ENCODE results near the gene PDE6D.

The PDE6D gene
- long read RNA-seq, donor 1, transcript PDE6D-201 (5 exons, 1,175 nt), result major isoform, 14 of 14 reads
- long read RNA-seq, donor 1, partial matches to known transcripts, result 0 of 14 reads
- long read RNA-seq, donor 1, other reads (novel, unspliced or antisense), result 0 of 14 reads
- long read RNA-seq, donor 2, transcript PDE6D-201 (5 exons, 1,175 nt), result major isoform, 9 of 16 reads
- long read RNA-seq, donor 2, partial matches to known transcripts, result 5 of 16 reads
- long read RNA-seq, donor 2, other reads (novel, unspliced or antisense), result 0 of 16 reads
- long read RNA-seq, donor 3, partial matches to known transcripts, result 0 of 2 reads
- long read RNA-seq, donor 3, other reads (novel, unspliced or antisense), result 0 of 2 reads
- long read RNA-seq, donor 4, transcript PDE6D-201 (5 exons, 1,175 nt), result major isoform, 10 of 11 reads
- long read RNA-seq, donor 4, partial matches to known transcripts, result 0 of 11 reads
- long read RNA-seq, donor 4, other reads (novel, unspliced or antisense), result 0 of 11 reads
- long read RNA-seq, donor 5, transcript PDE6D-201 (5 exons, 1,175 nt), result major isoform, 15 of 18 reads
- long read RNA-seq, donor 5, partial matches to known transcripts, result 0 of 18 reads
- long read RNA-seq, donor 5, other reads (novel, unspliced or antisense), result 0 of 18 reads
- long read RNA-seq, donor 6, transcript PDE6D-201 (5 exons, 1,175 nt), result major isoform, 8 of 14 reads
- long read RNA-seq, donor 6, partial matches to known transcripts, result 0 of 14 reads
- long read RNA-seq, donor 6, other reads (novel, unspliced or antisense), result 6 of 14 reads
- long read RNA-seq, donor 7, transcript PDE6D-201 (5 exons, 1,175 nt), result major isoform, 17 of 18 reads
- long read RNA-seq, donor 7, partial matches to known transcripts, result 0 of 18 reads
- long read RNA-seq, donor 7, other reads (novel, unspliced or antisense), result 0 of 18 reads
- long read RNA-seq, donor 8, transcript PDE6D-201 (5 exons, 1,175 nt), result major isoform, 11 of 11 reads
- long read RNA-seq, donor 8, partial matches to known transcripts, result 0 of 11 reads
- long read RNA-seq, donor 8, other reads (novel, unspliced or antisense), result 0 of 11 reads

GRCh38 chr2:231780909-231781797 is at the start of gene PDE6D:
Gene PDE6D, minus strand, starts transcription at chr2:231781282. Its CDS starts 168 bp downstream, at chr2:231781114.
- DNase-seq, result peak; percentile 99

- DNase-seq, result no peak
Measured at GRCh38 chr2:231821908-231822307, 40.8 kb upstream of the PDE6D start.

GRCh38 chr2:231820786-231821303 is 39.8 kb upstream of the PDE6D start:
- DNase-seq, result no peak

- DNase-seq, result no peak
Measured at GRCh38 chr2:231819447-231820042, 38.5 kb upstream of the PDE6D start.

GRCh38 chr2:231816327-231817026 is 35.4 kb upstream of the PDE6D start:
- DNase-seq, result no peak

GRCh38 chr2:231810905-231811304 is 29.8 kb upstream of the PDE6D start:
- no peak for DNase-seq

GRCh38 chr2:231807020-231807419 is 25.9 kb upstream of the PDE6D start:
- no peak for DNase-seq

- DNase-seq, result no peak
Measured at GRCh38 chr2:231803501-231804138, 22.5 kb upstream of the PDE6D start.

GRCh38 chr2:231800493-231801091 is 19.5 kb upstream of the PDE6D start:
- DNase-seq, result no peak

- no peak for DNase-seq
Measured at GRCh38 chr2:231795525-231796327, 14.6 kb upstream of the PDE6D start.

GRCh38 chr2:231794383-231794782 is 13.3 kb upstream of the PDE6D start:
- DNase-seq, result no peak

- DNase-seq, result no peak
Measured at GRCh38 chr2:231791107-231791506, 10.0 kb upstream of the PDE6D start.

- DNase-seq, result no peak
Measured at GRCh38 chr2:231786917-231787292, 5.8 kb upstream of the PDE6D start.

- peak; percentile 87 for DNase-seq
Measured at GRCh38 chr2:231786177-231786916, 5.3 kb upstream of the PDE6D start, which contains the start of gene COPS7B. Gene COPS7B, plus strand, starts transcription at chr2:231786445. Its CDS starts 2,126 bp downstream, at chr2:231788571.

GRCh38 chr2:231785822-231786176 is 4.7 kb upstream of the PDE6D start:
- DNase-seq, result no peak

- DNase-seq, result no peak
Measured at GRCh38 chr2:231785413-231785812, 4.3 kb upstream of the PDE6D start.

GRCh38 chr2:231781798-231782726 is 980 bp upstream of the PDE6D start:
- DNase-seq, result peak; percentile 24
